Measurements from ENCODE around the gene GPR148. TPM values are rescaled to one million over a fixed set of nuclear protein-coding genes. Genes with fewer than 3 reads are reported as not detected.

GPR148 gene
- total RNA-seq, 1 experiment from 2014 or later: not detected

DNA sequence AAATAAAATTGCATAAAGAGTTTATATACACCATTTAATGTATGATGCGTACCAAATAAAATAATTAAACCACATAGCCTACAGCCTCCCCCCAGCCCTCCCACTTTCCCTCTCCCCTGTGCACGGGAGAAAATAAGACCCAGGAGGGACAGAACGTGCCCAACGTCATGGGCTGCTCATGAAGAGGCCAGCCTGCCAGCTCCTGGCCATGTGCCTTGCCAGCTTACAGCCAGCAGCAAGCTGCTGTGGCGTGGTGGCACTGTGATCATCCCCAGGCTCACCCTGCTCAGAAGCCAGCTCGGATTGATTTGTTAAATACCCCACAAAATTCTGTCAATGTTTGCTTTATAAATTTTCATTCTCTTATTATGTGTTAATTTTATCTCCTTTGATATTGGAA lies 7.6 kb downstream of the GPR148 start:
- WGBS (ENCODE audit: extremely low coverage, insufficient read length, low lambda C conversion rate): no CpG with 5 or more reads among the region's 6 CpGs
- Histone ChIP-seq H2BK120ac (ENCODE audit: low read depth, low read length, poor library complexity, severe bottlenecking) (no peak overlapping the region), H3K4ac (ENCODE audit: low read depth, low read length) (no peak overlapping the region), H4K91ac (ENCODE audit: insufficient read length, low read depth, low read length) (no peak overlapping the region), H3K9ac (ENCODE audit: extremely low read depth, insufficient read length, low read length) (no peak overlapping the region), H3K79me1 (ENCODE audit: insufficient read depth, low read depth, low read length, poor library complexity, severe bottlenecking) (no peaks in the 10 kb centered on the region), H3K18ac (ENCODE audit: insufficient read length, low read depth, low read length) (no peak overlapping the region), H3T11ph (ENCODE audit: low read length) (no peak overlapping the region), H3K79me2 (ENCODE audit: insufficient read depth, low read length) (no peaks in the 10 kb centered on the region), H3K14ac (ENCODE audit: insufficient read depth, low read length) (no peak overlapping the region), H3K56ac (ENCODE audit: insufficient read length, low read depth, low read length) (no peak overlapping the region), H2BK5ac (ENCODE audit: insufficient read length, low read length) (no peak overlapping the region), H2BK20ac (ENCODE audit: low read depth, low read length, poor library complexity, severe bottlenecking) (no peak overlapping the region), H3K27ac (ENCODE audit: insufficient read length, low read depth, low read length) (no peak overlapping the region), H3K23ac (ENCODE audit: insufficient read length, low read depth, low read length) (no peak overlapping the region), H3K23me2 (ENCODE audit: insufficient read length, low read depth, low read length, poor library complexity, severe bottlenecking) (no peaks in the 10 kb centered on the region), H3K4me1 (ENCODE audit: insufficient read depth, low read length) (no peaks in the 10 kb centered on the region), H2BK12ac (ENCODE audit: insufficient read length, low read depth, low read length) (no peak overlapping the region), H3K4me2 (ENCODE audit: insufficient read depth, insufficient read length, low read length) (no peak overlapping the region), H4K20me1 (ENCODE audit: control insufficient read depth, insufficient read depth, insufficient read length) (no peaks in the 10 kb centered on the region), H3K27me3 (ENCODE audit: insufficient read depth, low read length) (no peaks in the 10 kb centered on the region), H4K5ac (ENCODE audit: insufficient read length, low read depth, low read length) (no peak overlapping the region), H2AFZ (ENCODE audit: low read length) (no peak overlapping the region), H3K9me3 (ENCODE audit: control insufficient read depth, low read depth, low read length) (no peaks in the 10 kb centered on the region), H2AK5ac (ENCODE audit: insufficient read length, low read length) (no peak overlapping the region), H2BK15ac (ENCODE audit: low read depth, low read length) (no peak overlapping the region), H4K8ac (replicated peaks; ENCODE audit: insufficient read length, low read depth, low read length) (no peak overlapping the region)
- Mint-ChIP-seq H3K4me3 (no peak overlapping the region), H3K27me3 (ENCODE audit: low read depth) (peaks cover 4% of the 10 kb centered on the region; the same call in 1 of the 2 replicates), H3K36me3 (ENCODE audit: insufficient read depth in 1 of 3, low read depth in 3 of 3) (no peaks in the 10 kb centered on the region), H3K27ac (no peak overlapping the region), H3K9me3 (peaks cover 2 to 5% of the 10 kb centered on the region in 2 experiments; a peak in 3 of 5 replicates), H3K4me1 (peaks cover 0 to 5% of the 10 kb centered on the region in 2 experiments; a peak in 3 of 4 replicates)
- no peak for DNase-seq
- no peak for TF ChIP-seq CTCF (conservative IDR thresholded peaks at IDR 0.05)

Measured in H9 (cell line).